22Rv1 (cell line): ENCODE results near the gene ITFG2.

Experiments used
- ZFX ChIP-seq: fragments of 450-650 bp; IDR thresholded peaks from 2 replicates; pipeline ENCODE4 v1.6.1; 2017; ENCODE audit warnings: antibody characterized with exemption, borderline replicate concordance
- TF ChIP-seq, protein P1 (sequence below): fragments of 450-650 bp; IDR thresholded peaks from 2 replicates; pipeline ENCODE4 v1.5.1; 2017; ENCODE audit warnings: mild to moderate bottlenecking

DNA sequence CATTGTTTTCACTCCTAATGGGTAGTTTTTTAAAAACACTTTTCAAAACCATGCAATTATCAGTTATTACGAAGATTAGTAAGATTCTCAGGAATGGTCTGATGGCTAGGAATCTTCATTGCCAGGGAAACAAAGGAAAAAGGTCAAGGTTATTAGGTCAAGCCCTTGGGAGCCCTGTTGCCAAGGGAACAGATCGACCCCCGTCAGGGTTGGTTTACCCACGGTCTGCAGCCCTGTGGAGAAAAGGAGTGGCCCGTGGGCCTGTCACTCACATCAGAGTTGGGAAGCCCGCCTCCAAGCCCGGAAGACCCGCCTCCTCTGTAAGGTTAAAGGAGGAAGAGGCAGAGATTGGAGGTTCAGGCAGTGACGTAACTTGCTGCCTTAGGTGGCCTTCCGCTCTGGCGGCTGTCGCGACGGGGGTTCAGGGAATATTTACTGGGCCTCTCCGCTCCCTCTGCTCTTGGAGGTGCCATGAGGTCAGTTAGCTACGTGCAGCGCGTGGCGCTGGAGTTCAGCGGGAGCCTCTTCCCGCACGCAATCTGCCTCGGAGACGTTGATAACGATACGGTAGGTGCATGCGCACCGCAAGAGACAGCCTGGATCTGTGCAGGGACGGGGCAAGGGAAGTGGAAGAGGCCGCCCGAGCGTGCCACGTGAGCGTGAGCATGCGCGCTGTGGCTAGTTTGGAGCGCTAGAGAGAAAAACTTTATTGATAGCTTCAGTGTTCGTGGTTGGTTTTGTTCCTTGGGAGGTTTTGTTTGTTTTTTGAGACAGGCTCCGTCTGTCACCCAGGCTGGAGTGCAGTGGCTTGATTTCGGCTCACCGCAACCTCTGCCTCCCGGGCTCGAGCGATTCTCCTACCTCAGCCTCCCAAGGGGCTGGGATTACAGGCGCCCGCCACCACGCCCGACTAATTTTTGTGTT, at the start of gene ITFG2:
- TF ChIP-seq, protein P1, sequence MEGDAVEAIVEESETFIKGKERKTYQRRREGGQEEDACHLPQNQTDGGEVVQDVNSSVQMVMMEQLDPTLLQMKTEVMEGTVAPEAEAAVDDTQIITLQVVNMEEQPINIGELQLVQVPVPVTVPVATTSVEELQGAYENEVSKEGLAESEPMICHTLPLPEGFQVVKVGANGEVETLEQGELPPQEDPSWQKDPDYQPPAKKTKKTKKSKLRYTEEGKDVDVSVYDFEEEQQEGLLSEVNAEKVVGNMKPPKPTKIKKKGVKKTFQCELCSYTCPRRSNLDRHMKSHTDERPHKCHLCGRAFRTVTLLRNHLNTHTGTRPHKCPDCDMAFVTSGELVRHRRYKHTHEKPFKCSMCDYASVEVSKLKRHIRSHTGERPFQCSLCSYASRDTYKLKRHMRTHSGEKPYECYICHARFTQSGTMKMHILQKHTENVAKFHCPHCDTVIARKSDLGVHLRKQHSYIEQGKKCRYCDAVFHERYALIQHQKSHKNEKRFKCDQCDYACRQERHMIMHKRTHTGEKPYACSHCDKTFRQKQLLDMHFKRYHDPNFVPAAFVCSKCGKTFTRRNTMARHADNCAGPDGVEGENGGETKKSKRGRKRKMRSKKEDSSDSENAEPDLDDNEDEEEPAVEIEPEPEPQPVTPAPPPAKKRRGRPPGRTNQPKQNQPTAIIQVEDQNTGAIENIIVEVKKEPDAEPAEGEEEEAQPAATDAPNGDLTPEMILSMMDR = no peak
- no peak for TF ChIP-seq ZFX
